CD4-positive, CD25-positive, alpha-beta regulatory T cell (primary cell): ENCODE measurements around the gene TIMM17B. TPM values are rescaled to one million over a fixed set of nuclear protein-coding genes. Genes with fewer than 3 reads are reported as not detected.
"Not testable (repeated sequence)": the region's sequence is repeated elsewhere in the genome, so short reads cannot be mapped to it uniquely, and the experiment has no call there.

Source experiments
- ATAC-seq, 2 donors: fragments of 150-1000 bp; cut with Tn5 transposase; one replicate each; pipeline ENCODE4 v1.10.0; 2021; ENCODE audit warnings: low read depth in 2 of 2, moderate number of reproducible peaks in 2 of 2, moderate library complexity in 1 of 2
- DNase-seq, 3 donors: peaks; one replicate each; pipeline versions ENCODE4 v3.0.0 to v3.0.0-alpha.2; 2012 to 2022; ENCODE audit warnings: mixed read lengths in 1 of 3
- H3K27ac ChIP-seq: one replicate; pipeline ENCODE4 v1.7.0; 2013; ENCODE audit warnings: mild to moderate bottlenecking, low read length; ENCODE audit not compliant: insufficient read depth, poor library complexity, severe bottlenecking
- H3K27me3 ChIP-seq: one replicate; pipeline ENCODE4 v1.7.0; 2013; ENCODE audit warnings: low read length; ENCODE audit not compliant: control insufficient read depth, insufficient read depth
- H3K36me3 ChIP-seq: one replicate; pipeline ENCODE4 v1.7.0; 2013; ENCODE audit warnings: mild to moderate bottlenecking, low read length, moderate library complexity; ENCODE audit not compliant: control insufficient read depth, insufficient read depth
- H3K4me1 ChIP-seq: 2 replicates; pipeline ENCODE4 v1.7.0; 2013; ENCODE audit warnings: mild to moderate bottlenecking, low read length; ENCODE audit not compliant: insufficient read depth, control insufficient read depth, poor library complexity, severe bottlenecking
- H3K4me3 ChIP-seq: one replicate; pipeline ENCODE4 v1.7.0; 2013; ENCODE audit warnings: low read depth, mild to moderate bottlenecking, low read length, moderate library complexity
- H3K9me3 ChIP-seq, 2 experiments: 1 replicate in 1 of 2; 2 replicates in 1 of 2; pipeline ENCODE4 v1.7.0; 2013; ENCODE audit warnings: low read length in 2 of 2, mild to moderate bottlenecking in 1 of 2, moderate library complexity in 1 of 2; ENCODE audit not compliant: control insufficient read depth in 2 of 2
- H3K27ac Mint-ChIP-seq, 3 donors: one replicate each; pipeline ENCODE4 v1.8.0; 2020 to 2022; ENCODE audit warnings: mild to moderate bottlenecking in 3 of 3, mixed read lengths in 3 of 3, moderate library complexity in 2 of 3
- H3K27me3 Mint-ChIP-seq: one replicate; pipeline ENCODE4 v1.8.0; 2022; ENCODE audit warnings: mild to moderate bottlenecking, mixed read lengths
- H3K36me3 Mint-ChIP-seq: one replicate; pipeline ENCODE4 v1.8.0; 2020; ENCODE audit warnings: mixed read lengths
- H3K4me1 Mint-ChIP-seq, 4 donors: one replicate each; pipeline ENCODE4 v1.8.0; 2020 to 2022; ENCODE audit warnings: mixed read lengths in 4 of 4, mild to moderate bottlenecking in 1 of 4
- H3K4me3 Mint-ChIP-seq, 4 donors: one replicate each; pipeline ENCODE4 v1.8.0; 2020 to 2022; ENCODE audit warnings: mild to moderate bottlenecking in 4 of 4, mixed read lengths in 4 of 4, moderate library complexity in 3 of 4
- H3K9me3 Mint-ChIP-seq, 7 donors: one replicate each; pipeline ENCODE4 v1.8.0; 2020 to 2022; ENCODE audit warnings: mixed read lengths in 7 of 7, mild to moderate bottlenecking in 3 of 7, moderate library complexity in 2 of 7
- polyA plus RNA-seq, 4 donors: library from polyadenylated mRNA; unstranded; fragments of 300-500 nt; fragmentation: Illumina TruSeq; gene quantifications; one replicate each; pipeline ENCODE4 v1.2.3, GENCODE V29; 2021
- total RNA-seq: library from RNA; stranded (reverse); gene quantifications from one replicate; pipeline ENCODE4 v1.2.3, GENCODE V29; 2022

TIMM17B gene
- total and polyA plus RNA-seq, 5 donors from 2014 or later = 31.4 to 65.1 (median 52.4) TPM

GRCh38 chrX:48854121-48854804 is 43.3 kb downstream of the TIMM17B start:
- H3K27me3 Mint-ChIP-seq = peaks cover 14% of the 10 kb centered on the region
- not testable (repeated sequence) for H3K36me3 ChIP-seq, H3K27ac Mint-ChIP-seq

GRCh38 chrX:48853494-48853893 is 44.1 kb downstream of the TIMM17B start:
- not testable (repeated sequence) for DNase-seq, H3K27ac Mint-ChIP-seq, H3K27ac ChIP-seq, H3K27me3 ChIP-seq, ATAC-seq, H3K36me3 ChIP-seq, H3K4me3 Mint-ChIP-seq, H3K9me3 Mint-ChIP-seq, H3K9me3 ChIP-seq, H3K36me3 Mint-ChIP-seq, H3K4me3 ChIP-seq, H3K4me1 ChIP-seq
- Mint-ChIP-seq H3K4me1 (peaks cover 0 to 11% (median 6%) of the 10 kb centered on the region in 4 donors), H3K27me3 (peaks cover 14% of the 10 kb centered on the region)

More at GRCh38 chrX:48854121-48854804, 43.3 kb downstream of the TIMM17B start:
- not testable (repeated sequence) for H3K9me3 ChIP-seq, H3K36me3 Mint-ChIP-seq, H3K4me1 ChIP-seq, H3K9me3 Mint-ChIP-seq, H3K4me3 ChIP-seq, ATAC-seq, DNase-seq, H3K27ac ChIP-seq, H3K27me3 ChIP-seq, H3K4me3 Mint-ChIP-seq, H3K4me1 Mint-ChIP-seq

- Histone ChIP-seq H3K27me3 (no peaks in the 10 kb centered on the region), H3K36me3 (no peaks in the 10 kb centered on the region), H3K4me3 (no peak overlapping the region), H3K9me3 (no peaks in the 10 kb centered on the region), H3K27ac (no peak overlapping the region), H3K4me1 (no peaks in the 10 kb centered on the region)
- H3K27ac Mint-ChIP-seq = no peak overlapping the region
- no peaks in the 10 kb centered on the region for H3K36me3 Mint-ChIP-seq
- H3K4me1 Mint-ChIP-seq = peaks cover 0 to 11% (median 6%) of the 10 kb centered on the region in 4 donors
- ATAC-seq (no peak), DNase-seq (no peak)
- no peak overlapping the region for H3K4me3 Mint-ChIP-seq
- H3K27me3 Mint-ChIP-seq = peaks cover 14% of the 10 kb centered on the region
- peaks cover 0 to 2% (median 0%) of the 10 kb centered on the region in 7 donors for H3K9me3 Mint-ChIP-seq
These were observed 44.7 kb downstream of the TIMM17B start for GRCh38 chrX:48852857-48853256.

GRCh38 chrX:48848847-48849246 is 48.7 kb downstream of the TIMM17B start:
- no peaks in the 10 kb centered on the region for H3K36me3 ChIP-seq
- Mint-ChIP-seq H3K27me3 (no peaks in the 10 kb centered on the region), H3K9me3 (peaks cover 0 to 2% (median 0%) of the 10 kb centered on the region in 7 donors), H3K4me1 (peaks cover 0 to 8% (median 6%) of the 10 kb centered on the region in 4 donors), H3K27ac (no peak overlapping the region), H3K4me3 (no peak overlapping the region), H3K36me3 (no peaks in the 10 kb centered on the region)
- no peaks in the 10 kb centered on the region for H3K27me3 ChIP-seq
- no peak overlapping the region for H3K27ac ChIP-seq
- ATAC-seq (no peak), DNase-seq (no peak)
- no peak overlapping the region for H3K4me3 ChIP-seq
- no peaks in the 10 kb centered on the region for H3K4me1 ChIP-seq
- H3K9me3 ChIP-seq = no peaks in the 10 kb centered on the region

Other genes starting within 250 kb of the TIMM17B start
- gene WAS, start 214.0 kb downstream of the TIMM17B start, total RNA-seq = 101 TPM
- 10 to 100 TPM; 12.4 to 21.8 (median 20.3) TPM for gene WAS, start 214.0 kb downstream of the TIMM17B start, polyA plus RNA-seq
- 8.0 TPM for gene SUV39H1, start 201.0 kb downstream of the TIMM17B start, total RNA-seq
- 10 to 100 TPM; 10.8 to 15.7 (median 13.3) TPM for gene SUV39H1, start 201.0 kb downstream of the TIMM17B start, polyA plus RNA-seq
- not detected for gene GLOD5, start 136.0 kb downstream of the TIMM17B start, total RNA-seq
- gene GLOD5, start 136.0 kb downstream of the TIMM17B start, polyA plus RNA-seq = not detected
- gene GATA1, start 111.2 kb downstream of the TIMM17B start, total RNA-seq = 0.67 TPM
- gene GATA1, start 111.2 kb downstream of the TIMM17B start, polyA plus RNA-seq = not detected
- gene HDAC6, start 95.7 kb downstream of the TIMM17B start, total RNA-seq = 86.6 TPM
- gene HDAC6, start 95.7 kb downstream of the TIMM17B start, polyA plus RNA-seq = 10 to 100 TPM; 12.6 to 22.0 (median 17.7) TPM
- not detected for gene ERAS, start 71.3 kb downstream of the TIMM17B start, total RNA-seq
- not detected for gene ERAS, start 71.3 kb downstream of the TIMM17B start, polyA plus RNA-seq
- 2.6 TPM for gene PCSK1N, start 62.2 kb downstream of the TIMM17B start, total RNA-seq
- 1 to 10 TPM; 1.4 to 9.2 (median 4.4) TPM for gene PCSK1N, start 62.2 kb downstream of the TIMM17B start, polyA plus RNA-seq
- gene PQBP1, start 162 bp upstream of the TIMM17B start, total RNA-seq = 70.0 TPM
- gene PQBP1, start 162 bp upstream of the TIMM17B start, polyA plus RNA-seq = 10 to 100 TPM; 83.7 to 98.9 (median 95.8) TPM
- gene SLC35A2, start 13.9 kb upstream of the TIMM17B start, total RNA-seq = 50.0 TPM
- gene SLC35A2, start 13.9 kb upstream of the TIMM17B start, polyA plus RNA-seq = 10 to 100 TPM in 2 of 4 donors, 1 to 10 TPM in 2; 7.4 to 13.8 (median 9.0) TPM
- gene PIM2, start 21.3 kb upstream of the TIMM17B start, total RNA-seq = 391 TPM
- 100 to 1,000 TPM; 475 to 549 (median 501) TPM for gene PIM2, start 21.3 kb upstream of the TIMM17B start, polyA plus RNA-seq
- gene OTUD5, start 59.8 kb upstream of the TIMM17B start, total RNA-seq = 110 TPM
- gene OTUD5, start 59.8 kb upstream of the TIMM17B start, polyA plus RNA-seq = 10 to 100 TPM; 20.2 to 38.2 (median 26.4) TPM
- 2.3 TPM for gene KCND1, start 74.1 kb upstream of the TIMM17B start, total RNA-seq
- gene KCND1, start 74.1 kb upstream of the TIMM17B start, polyA plus RNA-seq = under 1 TPM; 0.05 to 0.11 (median 0.07) TPM
- 126 TPM for gene GRIPAP1, start 104.5 kb upstream of the TIMM17B start, total RNA-seq
- gene GRIPAP1, start 104.5 kb upstream of the TIMM17B start, polyA plus RNA-seq = 10 to 100 TPM in 1 of 4 donors, 1 to 10 TPM in 3; 8.3 to 10.6 (median 9.2) TPM
- gene TFE3, start 145.6 kb upstream of the TIMM17B start, total RNA-seq = 44.2 TPM
- gene TFE3, start 145.6 kb upstream of the TIMM17B start, polyA plus RNA-seq = 1 to 10 TPM; 3.4 to 5.1 (median 4.4) TPM
- 10.2 TPM for gene CCDC120, start 161.2 kb upstream of the TIMM17B start, total RNA-seq
- gene CCDC120, start 161.2 kb upstream of the TIMM17B start, polyA plus RNA-seq = under 1 TPM; 0.13 to 0.34 (median 0.30) TPM
- 20.4 TPM for gene PRAF2, start 176.2 kb upstream of the TIMM17B start, total RNA-seq
- 10 to 100 TPM; 40.6 to 49.4 (median 44.0) TPM for gene PRAF2, start 176.2 kb upstream of the TIMM17B start, polyA plus RNA-seq
- gene WDR45, start 182.1 kb upstream of the TIMM17B start, total RNA-seq = 85.6 TPM
- gene WDR45, start 182.1 kb upstream of the TIMM17B start, polyA plus RNA-seq = 10 to 100 TPM; 62.8 to 72.1 (median 68.2) TPM
- gene GPKOW, start 226.0 kb upstream of the TIMM17B start, total RNA-seq = 17.4 TPM
- 10 to 100 TPM; 34.9 to 43.0 (median 37.7) TPM for gene GPKOW, start 226.0 kb upstream of the TIMM17B start, polyA plus RNA-seq